Astrocyte (in vitro differentiated cells and primary cell): ENCODE data around the gene PI4K2A.

Source experiments
- CTCF ChIP-seq: IDR thresholded peaks from 2 replicates; pipeline ENCODE4 v1.5.1; 2011; ENCODE audit warnings: low read depth, mild to moderate bottlenecking, inconsistent platforms, low read length, moderate library complexity; ENCODE audit not compliant: insufficient read depth
- EZH2 ChIP-seq: IDR thresholded peaks from 2 replicates; pipeline ENCODE4 v1.6.1; 2012; ENCODE audit warnings: mild to moderate bottlenecking, low read length, inconsistent platforms; ENCODE audit not compliant: insufficient read depth

- no peak for TF ChIP-seq CTCF
- TF ChIP-seq EZH2 = no peak
Measured at GRCh38 chr10:97640868-97641811, 669 bp downstream of the PI4K2A start.
